ENCODE measurements around the gene MYLIP.

MYLIP gene

DNA sequence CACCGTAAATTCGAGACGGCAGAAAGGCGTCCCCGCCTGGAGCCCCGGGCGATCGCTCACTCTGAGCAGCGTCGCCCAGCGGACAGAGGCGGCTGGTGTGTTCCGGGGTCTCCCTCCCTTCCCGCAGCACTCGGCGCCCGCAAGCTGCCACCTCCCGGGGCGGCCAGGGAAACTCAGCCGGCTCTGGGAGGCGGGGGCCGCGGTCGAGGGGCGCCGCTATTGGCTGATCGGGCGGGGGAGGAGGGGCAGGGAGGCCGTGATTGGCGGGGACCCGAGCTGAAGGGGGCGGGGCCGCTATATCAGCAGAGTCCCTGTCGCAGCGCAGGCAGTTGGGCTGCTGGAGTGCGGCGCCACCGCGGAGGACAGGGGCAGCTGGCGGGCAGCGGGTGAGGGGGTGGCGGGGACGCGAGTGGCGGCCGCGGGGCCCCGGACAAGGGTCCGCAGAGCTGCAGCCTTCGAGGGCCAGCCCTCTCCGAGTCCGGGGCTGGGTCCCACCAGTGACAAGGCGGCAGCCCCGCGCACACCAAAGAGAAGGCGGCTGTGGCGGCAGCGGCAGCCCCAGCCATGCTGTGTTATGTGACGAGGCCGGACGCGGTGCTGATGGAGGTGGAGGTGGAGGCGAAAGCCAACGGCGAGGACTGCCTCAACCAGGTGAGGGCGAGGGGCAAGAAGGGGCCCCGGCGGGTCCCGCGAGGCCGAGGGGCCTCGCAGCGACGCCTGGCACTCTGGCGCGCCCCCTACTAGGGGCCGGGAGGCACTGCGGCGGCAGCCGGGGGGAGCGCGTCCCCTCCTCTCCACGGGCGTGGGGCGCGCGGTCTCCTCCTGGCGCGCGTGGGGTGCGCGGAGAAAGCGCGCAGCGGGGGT is at the start of gene MYLIP:
MYLIP (plus strand) TSS at position 328 of the 864 bp plus-strand sequence; CDS start at position 565, 237 bp downstream.
- DNase-seq (ENCODE audit: low spot score) (peak; percentile 96), FAIRE-seq (peak; percentile 62)

- DNase-seq (ENCODE audit: low spot score) (no peak), FAIRE-seq (no peak)
Measured at GRCh38 chr6:16079354-16079753, 49.5 kb upstream of the MYLIP start.

- FAIRE-seq (no peak), DNase-seq (ENCODE audit: low spot score) (no peak)
Measured at GRCh38 chr6:16080204-16080603, 48.7 kb upstream of the MYLIP start.

- DNase-seq (ENCODE audit: low spot score) (no peak), FAIRE-seq (no peak)
Measured at GRCh38 chr6:16081326-16081725, 47.6 kb upstream of the MYLIP start.

GRCh38 chr6:16082361-16082760 is 46.5 kb upstream of the MYLIP start:
- DNase-seq (ENCODE audit: low spot score) (no peak), FAIRE-seq (no peak)

GRCh38 chr6:16086965-16087364 is 41.9 kb upstream of the MYLIP start:
- no peak for FAIRE-seq

GRCh38 chr6:16087386-16087785 is 41.5 kb upstream of the MYLIP start:
- FAIRE-seq (no peak), DNase-seq (ENCODE audit: low spot score) (no peak)

More at GRCh38 chr6:16086965-16087364, 41.9 kb upstream of the MYLIP start:
- no peak for DNase-seq (ENCODE audit: low spot score)

GRCh38 chr6:16088409-16088808 is 40.5 kb upstream of the MYLIP start:
- DNase-seq (ENCODE audit: low spot score) (no peak), FAIRE-seq (no peak)

- DNase-seq (ENCODE audit: low spot score) (no peak), FAIRE-seq (no peak)
Measured at GRCh38 chr6:16089232-16090062, 39.4 kb upstream of the MYLIP start.

- no peak for FAIRE-seq
- no peak for DNase-seq (ENCODE audit: low spot score)
Measured at GRCh38 chr6:16090452-16090851, 38.4 kb upstream of the MYLIP start.

DNA sequence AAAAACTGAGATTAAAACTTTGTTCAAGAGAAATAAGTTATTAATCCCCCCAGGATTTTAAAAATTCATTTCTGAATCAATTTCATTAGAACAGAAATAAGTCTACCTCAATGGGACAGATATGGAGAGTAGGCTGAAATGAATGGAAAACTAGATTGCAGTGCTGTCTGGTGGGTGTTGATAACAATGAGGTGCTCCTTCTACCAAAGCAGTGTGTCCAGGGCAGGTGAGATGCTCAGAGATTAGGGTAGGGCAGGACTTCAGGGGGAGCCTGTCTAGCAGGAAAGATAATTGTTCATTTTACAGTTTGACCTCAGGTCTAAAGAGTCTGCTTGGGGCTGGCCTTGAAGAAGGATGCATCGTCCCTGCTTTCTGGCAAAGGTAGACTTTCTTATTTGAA is 38.0 kb upstream of the MYLIP start:
- no peak for DNase-seq (ENCODE audit: low spot score)
- FAIRE-seq, result no peak

DNA sequence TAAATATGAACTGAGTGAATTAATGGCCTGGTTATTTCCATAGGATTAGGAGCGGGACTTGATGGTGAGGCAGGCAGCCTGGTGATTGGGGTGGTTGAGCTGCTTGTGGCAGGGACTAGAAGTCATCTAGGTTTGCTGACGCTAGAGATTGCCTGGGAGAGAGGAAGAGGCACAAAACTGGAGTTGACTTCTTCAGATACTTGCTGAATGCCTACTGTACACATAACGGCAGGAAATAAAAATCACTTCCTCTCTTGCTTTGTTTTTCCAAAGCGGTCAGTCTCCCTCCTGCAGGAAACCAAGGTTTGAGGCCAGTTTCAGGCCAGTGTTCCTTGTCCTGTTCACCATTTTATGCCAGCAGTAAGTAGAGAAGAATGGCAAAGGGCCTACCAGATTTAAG is 36.7 kb upstream of the MYLIP start:
- DNase-seq (ENCODE audit: low spot score), result no peak
- no peak for FAIRE-seq

- FAIRE-seq (no peak), DNase-seq (ENCODE audit: low spot score) (no peak)
Measured at GRCh38 chr6:16092990-16093389, 35.9 kb upstream of the MYLIP start.

GRCh38 chr6:16095180-16095579 is 33.7 kb upstream of the MYLIP start:
- FAIRE-seq, result no peak
- no peak for DNase-seq (ENCODE audit: low spot score)

GRCh38 chr6:16097382-16098171 is 31.3 kb upstream of the MYLIP start:
- DNase-seq (ENCODE audit: low spot score), result no peak
- no peak for FAIRE-seq

DNA sequence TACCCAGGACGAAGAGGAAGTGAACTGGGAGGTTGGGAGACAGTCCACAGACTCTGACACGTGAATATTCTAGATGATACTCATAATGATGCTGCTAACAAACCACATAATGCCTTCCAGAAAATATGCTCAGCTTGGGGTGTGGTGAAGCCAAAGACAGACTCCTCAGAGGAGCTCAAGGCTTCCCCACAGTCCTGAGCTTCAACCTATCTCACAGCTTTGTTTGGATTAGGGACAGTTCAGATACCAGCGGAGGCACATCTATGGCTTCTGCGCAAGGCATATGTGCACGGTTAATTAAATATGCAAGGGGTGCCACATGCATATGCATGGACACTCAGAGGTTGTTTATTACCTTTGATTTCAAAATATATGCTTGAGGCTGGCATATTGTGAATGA is 30.7 kb upstream of the MYLIP start:
- FAIRE-seq, result no peak
- DNase-seq (ENCODE audit: low spot score), result no peak

GRCh38 chr6:16102208-16102607 is 26.7 kb upstream of the MYLIP start:
- no peak for FAIRE-seq
- no peak for DNase-seq (ENCODE audit: low spot score)

DNA sequence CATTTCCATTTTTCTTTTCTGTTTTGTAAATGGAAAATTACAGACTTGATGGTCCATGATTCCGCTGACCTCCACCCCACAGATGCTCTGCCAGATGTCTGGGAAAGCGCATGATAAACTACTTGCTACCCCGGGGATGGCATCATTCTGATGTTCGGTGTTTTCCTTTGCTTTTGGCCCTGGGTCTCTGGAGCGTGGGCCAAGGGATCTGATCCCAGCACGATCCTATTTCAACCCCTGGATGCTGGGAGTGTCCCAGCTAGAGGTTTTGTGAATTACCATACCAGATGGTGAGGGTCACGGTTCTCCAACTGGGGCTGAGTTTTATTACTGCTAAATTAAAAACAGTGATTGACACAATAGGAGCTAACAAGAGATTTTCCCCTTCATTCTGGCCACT is 25.2 kb upstream of the MYLIP start:
- FAIRE-seq (no peak), DNase-seq (ENCODE audit: low spot score) (no peak)

DNA sequence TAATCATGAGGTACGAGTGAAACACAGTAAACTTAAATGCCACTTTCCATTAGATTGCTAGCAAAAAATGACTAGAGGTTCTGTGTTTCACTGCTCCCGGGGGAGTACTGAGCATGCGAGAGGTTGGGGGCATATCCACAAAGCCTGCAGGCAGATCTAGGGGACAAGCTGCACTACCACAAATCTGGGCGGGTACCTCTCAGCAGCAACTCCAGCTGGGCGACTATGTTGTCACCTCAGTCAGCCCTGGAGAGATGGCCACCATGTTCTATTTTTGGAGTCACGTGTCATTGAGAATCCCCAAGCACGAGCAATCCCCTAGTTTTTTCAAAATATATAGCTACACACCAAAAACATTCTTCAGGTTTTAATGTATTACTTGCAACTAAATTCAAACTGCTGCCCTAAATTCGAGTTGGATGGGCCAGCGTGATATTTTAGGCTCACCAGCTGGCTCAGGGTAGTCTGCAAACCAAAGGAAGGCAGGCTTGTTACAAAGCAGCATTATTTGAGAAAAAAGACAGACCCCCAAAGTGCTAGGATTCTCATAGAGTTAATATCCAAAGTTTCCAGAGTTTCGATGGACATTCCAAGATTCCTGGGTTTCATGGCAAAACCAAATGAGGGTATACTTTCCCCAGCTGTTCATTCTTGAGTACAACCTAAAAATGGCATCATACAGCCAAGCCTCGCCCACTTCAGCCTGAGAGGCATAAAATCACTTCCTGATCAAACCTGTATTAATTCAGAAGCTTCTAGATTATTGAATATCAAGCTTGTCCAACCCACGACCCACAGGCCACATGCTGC is 24.1 kb upstream of the MYLIP start:
- DNase-seq (ENCODE audit: low spot score) (no peak), FAIRE-seq (no peak)

DNA sequence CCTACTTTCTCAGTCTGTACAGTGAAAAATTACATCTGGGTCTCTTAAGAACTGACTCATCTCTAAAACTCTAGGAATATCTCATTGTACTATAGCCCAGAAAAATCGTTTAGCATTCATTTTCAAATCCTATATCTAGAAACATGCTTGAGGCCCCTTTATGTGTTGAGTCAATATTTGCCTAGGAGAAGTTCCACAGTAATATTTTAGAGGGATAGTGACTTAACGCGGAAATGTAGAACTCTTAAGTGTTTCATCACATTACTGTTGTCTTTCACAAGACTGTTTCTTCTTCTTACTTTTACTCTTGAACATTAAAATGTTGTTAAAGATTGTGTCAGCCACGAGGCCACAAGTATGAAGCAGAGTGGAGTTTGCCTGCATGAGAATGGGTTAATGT is 23.0 kb upstream of the MYLIP start:
- FAIRE-seq (no peak), DNase-seq (ENCODE audit: low spot score) (no peak)

All from urothelium cell line (cell line).